OCI-LY3 (cell line): ENCODE measurements around the gene TACC3.

ENCODE experiments used
- H2AFZ ChIP-seq: fragments of 200-600, 300-600 bp; shearing (Covaris generic); 2 replicates; pipeline ENCODE4 v1.6.0; 2014; ENCODE audit warnings: antibody characterized with exemption, low read depth, low read length
- H3K27ac ChIP-seq: fragments of 200-600, 300-600 bp; sonication (generic); 2 replicates; pipeline ENCODE4 v1.5.1; 2014; ENCODE audit warnings: mild to moderate bottlenecking, low read length, moderate library complexity, mixed read lengths
- H3K27me3 ChIP-seq: fragments of 200-600, 300-600 bp; sonication (generic); 2 replicates; pipeline ENCODE4 v1.6.1; 2014; ENCODE audit warnings: low read depth, low read length, mixed read lengths
- H3K36me3 ChIP-seq: fragments of 200-600, 300-600 bp; sonication (generic); replicated peaks from 2 replicates; pipeline ENCODE3; 2014; ENCODE audit warnings: low read depth, low read length, mixed read lengths
- H3K4me1 ChIP-seq: fragments of 300-600, 200-600 bp; sonication (generic); 2 replicates; pipeline ENCODE4 v1.6.1; 2014; ENCODE audit warnings: low read length, mixed read lengths
- H3K4me2 ChIP-seq: fragments of 200-600, 300-600 bp; sonication (generic); 2 replicates; pipeline ENCODE4 v1.6.1; 2014; ENCODE audit warnings: low read length, mixed read lengths
- H3K4me3 ChIP-seq: fragments of 300-600, 200-600 bp; sonication (generic); 2 replicates; pipeline ENCODE4 v1.5.1; 2014; ENCODE audit warnings: antibody characterized with exemption, mild to moderate bottlenecking, low read length, moderate library complexity
- H3K79me2 ChIP-seq: fragments of 300-600, 200-600 bp; shearing (Covaris generic); 2 replicates; pipeline ENCODE4 v1.6.1; 2014; ENCODE audit warnings: mild to moderate bottlenecking, low read length, mixed read lengths
- H3K9ac ChIP-seq: fragments of 300-600, 200-600 bp; shearing (Covaris generic); 2 replicates; pipeline ENCODE4 v1.6.0; 2014; ENCODE audit warnings: mild to moderate bottlenecking, low read length, moderate library complexity
- H3K9me3 ChIP-seq: fragments of 200-600, 300-600 bp; shearing (Covaris generic); 2 replicates; pipeline ENCODE4 v1.6.1; 2014; ENCODE audit warnings: low read length, mixed read lengths; ENCODE audit not compliant: insufficient read depth
- H4K20me1 ChIP-seq: fragments of 200-600, 300-600 bp; sonication (generic); 2 replicates; pipeline ENCODE4 v1.6.1; 2016; ENCODE audit warnings: low read length, mixed read lengths; ENCODE audit not compliant: insufficient read depth
- CTCF ChIP-seq: fragments of 200-600, 300-600 bp; sonication (generic); IDR thresholded peaks from 2 replicates; pipeline ENCODE4 v1.5.1; 2014; ENCODE audit warnings: antibody characterized with exemption, low read length, low read depth
- EZH2phosphoT487 ChIP-seq: fragments of 200-600 bp; shearing (Covaris generic); IDR thresholded peaks from 2 replicates; pipeline ENCODE4 v1.6.1; 2018; ENCODE audit warnings: antibody characterized with exemption, mixed run types, low read depth

The TACC3 gene

DNA sequence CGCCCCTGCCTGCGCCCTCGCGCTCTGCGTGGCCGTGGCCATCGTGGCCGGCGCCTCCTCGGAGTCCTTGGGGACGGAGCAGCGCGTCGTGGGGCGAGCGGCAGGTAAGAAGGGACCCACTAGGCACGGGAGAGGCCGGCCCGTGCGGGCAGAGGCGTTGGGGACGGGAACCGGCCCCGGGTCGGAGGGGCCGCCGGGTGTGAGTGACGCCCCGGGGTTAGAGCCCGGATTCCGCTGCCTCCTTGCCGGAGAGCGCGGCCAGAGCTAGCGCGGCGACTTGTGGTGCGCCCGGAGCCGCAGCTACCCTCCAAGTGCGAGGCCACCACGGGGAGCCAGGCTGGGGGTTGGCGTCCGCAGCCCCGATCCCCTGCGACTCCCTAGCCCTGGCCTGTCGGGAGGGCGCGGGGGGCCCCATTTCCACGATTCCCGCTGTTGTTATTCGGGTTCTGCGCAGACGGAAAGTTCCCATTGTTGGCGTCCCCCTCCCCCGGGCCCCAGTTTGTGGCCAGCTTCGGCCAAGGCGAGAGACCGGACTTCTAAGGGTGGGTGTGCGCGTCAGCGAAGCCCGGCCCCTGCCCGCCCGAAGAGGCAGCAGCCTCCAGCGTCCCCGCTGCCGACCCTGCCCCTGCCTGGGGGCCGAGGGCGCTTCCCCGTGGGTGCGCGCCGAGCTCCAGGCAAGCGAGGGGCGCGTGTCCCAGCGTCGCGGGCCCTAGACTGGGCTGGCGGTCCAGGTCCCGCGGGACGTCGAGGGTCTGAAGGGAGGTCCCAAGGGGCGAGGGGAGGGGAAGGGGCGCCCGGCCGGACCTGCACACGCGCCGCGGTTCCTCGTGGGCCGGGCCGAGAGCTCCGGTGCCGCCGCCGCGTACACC, 72.9 kb downstream of the TACC3 start:
- Histone ChIP-seq H3K9me3 (no peaks in the 10 kb centered on the region), H3K4me2 (no peak overlapping the region), H2AFZ (no peak overlapping the region), H3K36me3 (no peaks in the 10 kb centered on the region), H3K79me2 (no peaks in the 10 kb centered on the region), H3K4me3 (no peak overlapping the region), H3K4me1 (no peaks in the 10 kb centered on the region), H3K9ac (no peak overlapping the region), H3K27me3 (no peaks in the 10 kb centered on the region), H3K27ac (no peak overlapping the region), H4K20me1 (no peaks in the 10 kb centered on the region)
- TF ChIP-seq CTCF, result no peak
- no peak for TF ChIP-seq EZH2phosphoT487
